ENCODE measurements around the gene DLEC1. TPM values are rescaled to one million over a fixed set of nuclear protein-coding genes. Genes with fewer than 3 reads are reported as not detected.

Gene DLEC1
- total RNA-seq (2014; rRNA removed; shearing (Covaris generic); ENCODE audit: low replicate concordance): not detected in 2 replicates

- no peaks in the 10 kb centered on the region for H3K9me3 ChIP-seq
- no peak for DNase-seq
- no peaks in the 10 kb centered on the region for H3K36me3 ChIP-seq
- H3K27me3 ChIP-seq: no peaks in the 10 kb centered on the region
- H3K4me3 ChIP-seq: no peak within 1 kb of the TSS
Measured at GRCh38 chr3:38039101-38039898, at the start of gene DLEC1. Gene DLEC1 (plus strand): TSS chr3:38039208. CDS start chr3:38039226, 18 bp downstream.

- Histone ChIP-seq H3K36me3 (no peaks in the 10 kb centered on the region), H3K27me3 (no peaks in the 10 kb centered on the region), H3K9me3 (no peaks in the 10 kb centered on the region), H3K4me3 (no peak overlapping the region)
- no peak for DNase-seq
Measured at GRCh38 chr3:37989821-37990480, 49.1 kb upstream of the DLEC1 start.

GRCh38 chr3:37990527-37990926 is 48.5 kb upstream of the DLEC1 start, which contains the start of gene VILL:
Gene VILL (plus strand): TSS chr3:37990786. CDS start chr3:37993673, 2,887 bp downstream.
- Histone ChIP-seq H3K9me3 (no peaks in the 10 kb centered on the region), H3K4me3 (no peak within 1 kb of the TSS), H3K27me3 (no peaks in the 10 kb centered on the region), H3K36me3 (no peaks in the 10 kb centered on the region)
- DNase-seq: no peak

GRCh38 chr3:37991109-37991508 is 47.9 kb upstream of the DLEC1 start:
- Histone ChIP-seq H3K27me3 (no peaks in the 10 kb centered on the region), H3K9me3 (no peaks in the 10 kb centered on the region), H3K4me3 (no peak overlapping the region), H3K36me3 (no peaks in the 10 kb centered on the region)
- no peak for DNase-seq

GRCh38 chr3:37991823-37992222 is 47.2 kb upstream of the DLEC1 start:
- no peak for DNase-seq
- Histone ChIP-seq H3K9me3 (no peaks in the 10 kb centered on the region), H3K36me3 (no peaks in the 10 kb centered on the region; the same call in 1 of the 2 replicates), H3K4me3 (no peak overlapping the region), H3K27me3 (no peaks in the 10 kb centered on the region)

GRCh38 chr3:37992271-37993066 is 46.5 kb upstream of the DLEC1 start:
- DNase-seq: no peak
- Histone ChIP-seq H3K36me3 (no peaks in the 10 kb centered on the region; the same call in 1 of the 2 replicates), H3K4me3 (no peak overlapping the region), H3K27me3 (no peaks in the 10 kb centered on the region), H3K9me3 (no peaks in the 10 kb centered on the region)

GRCh38 chr3:37993067-37993455 is 45.9 kb upstream of the DLEC1 start:
- H3K36me3 ChIP-seq: no peaks in the 10 kb centered on the region; the same call in 1 of the 2 replicates
- DNase-seq: no peak

GRCh38 chr3:37993460-37993819 is 45.6 kb upstream of the DLEC1 start:
- Histone ChIP-seq H3K4me3 (peak overlapping the region; percentile 59), H3K9me3 (no peaks in the 10 kb centered on the region), H3K27me3 (no peaks in the 10 kb centered on the region), H3K36me3 (no peaks in the 10 kb centered on the region; the same call in 1 of the 2 replicates)
- no peak for DNase-seq

More at GRCh38 chr3:37993067-37993455, 45.9 kb upstream of the DLEC1 start:
- H3K27me3 ChIP-seq: no peaks in the 10 kb centered on the region
- H3K4me3 ChIP-seq: no peak overlapping the region
- H3K9me3 ChIP-seq: no peaks in the 10 kb centered on the region

GRCh38 chr3:37993820-37994638 is 45.0 kb upstream of the DLEC1 start:
- no peaks in the 10 kb centered on the region for H3K9me3 ChIP-seq
- DNase-seq: peak; percentile 86
- H3K36me3 ChIP-seq: no peaks in the 10 kb centered on the region; the same call in 1 of the 2 replicates
- H3K27me3 ChIP-seq: no peaks in the 10 kb centered on the region
- H3K4me3 ChIP-seq: peak overlapping the region; percentile 59

- DNase-seq: no peak
- Histone ChIP-seq H3K36me3 (no peaks in the 10 kb centered on the region; the same call in 1 of the 2 replicates), H3K9me3 (no peaks in the 10 kb centered on the region), H3K27me3 (no peaks in the 10 kb centered on the region), H3K4me3 (peak overlapping the region; percentile 59)
Measured at GRCh38 chr3:37994639-37994972, 44.4 kb upstream of the DLEC1 start.

- H3K9me3 ChIP-seq: no peaks in the 10 kb centered on the region
- no peaks in the 10 kb centered on the region; the same call in 1 of the 2 replicates for H3K36me3 ChIP-seq
- H3K27me3 ChIP-seq: no peaks in the 10 kb centered on the region
- no peak overlapping the region for H3K4me3 ChIP-seq
- no peak for DNase-seq
Measured at GRCh38 chr3:37995652-37996641, 43.1 kb upstream of the DLEC1 start.

- DNase-seq: peak; percentile 49
- H3K9me3 ChIP-seq: no peaks in the 10 kb centered on the region
- no peaks in the 10 kb centered on the region; the same call in 1 of the 2 replicates for H3K36me3 ChIP-seq
- no peak overlapping the region for H3K4me3 ChIP-seq
- no peaks in the 10 kb centered on the region for H3K27me3 ChIP-seq
Measured at GRCh38 chr3:37996785-37997301, 42.2 kb upstream of the DLEC1 start.

- DNase-seq: no peak
- H3K9me3 ChIP-seq: no peaks in the 10 kb centered on the region
- H3K27me3 ChIP-seq: no peaks in the 10 kb centered on the region
- no peaks in the 10 kb centered on the region; the same call in 1 of the 2 replicates for H3K36me3 ChIP-seq
- H3K4me3 ChIP-seq: no peak overlapping the region
Measured at GRCh38 chr3:37997342-37997741, 41.7 kb upstream of the DLEC1 start.

GRCh38 chr3:37997791-37998370 is 41.1 kb upstream of the DLEC1 start:
- Histone ChIP-seq H3K4me3 (no peak overlapping the region), H3K36me3 (no peaks in the 10 kb centered on the region; the same call in 1 of the 2 replicates), H3K27me3 (no peaks in the 10 kb centered on the region), H3K9me3 (no peaks in the 10 kb centered on the region)
- no peak for DNase-seq

GRCh38 chr3:37999836-38000235 is 39.2 kb upstream of the DLEC1 start:
- no peak for DNase-seq
- H3K36me3 ChIP-seq: no peaks in the 10 kb centered on the region; the same call in 1 of the 2 replicates
- no peak overlapping the region for H3K4me3 ChIP-seq
- no peaks in the 10 kb centered on the region for H3K27me3 ChIP-seq
- no peaks in the 10 kb centered on the region for H3K9me3 ChIP-seq

Measured in MG63 (cell line).